ENCODE results near the gene C6. TPM values are rescaled to one million over a fixed set of nuclear protein-coding genes. Genes with fewer than 3 reads are reported as not detected.
"Not testable (repeated sequence)": the region's sequence is repeated elsewhere in the genome, so short reads cannot be mapped to it uniquely, and the experiment has no call there.

C6 gene
- total and polyA plus RNA-seq, 3 donors from 2014 or later, result 9.4 to 10.8 (median 9.9) TPM

DNA sequence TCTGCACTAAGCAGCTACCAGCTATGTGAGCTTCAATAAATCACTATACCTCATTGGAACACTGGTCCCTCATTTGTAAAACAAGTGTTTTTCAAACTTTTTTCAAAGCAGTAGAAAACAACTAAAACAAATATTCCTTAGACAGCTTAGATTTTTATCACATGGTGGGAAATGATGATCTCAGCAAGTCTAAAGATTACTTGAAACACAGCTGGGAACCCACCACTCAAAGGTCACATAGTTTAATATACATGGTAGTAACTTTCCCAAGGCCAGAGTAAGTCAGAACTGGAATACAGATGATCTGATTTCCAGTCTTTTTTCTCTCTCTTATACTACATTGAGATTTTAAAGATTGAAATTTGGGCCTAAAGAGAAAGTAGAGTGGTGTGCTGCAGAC, 850 bp upstream of the C6 start:
- no peaks in the 10 kb centered on the region for H3K27me3 ChIP-seq
- no peaks in the 10 kb centered on the region for H3K36me3 ChIP-seq (ENCODE audit: low read depth, missing control alignments)
- intact Hi-C loops (cut with DNase I; ENCODE audit: low total_unique reads), result no loop called here
- no peak overlapping the region for H3K27ac ChIP-seq
- H3K4me1 ChIP-seq, result no peaks in the 10 kb centered on the region
- H3K4me3 ChIP-seq, result no peak overlapping the region
- H3K9me3 ChIP-seq, result no peaks in the 10 kb centered on the region
- TF ChIP-seq, protein P1, sequence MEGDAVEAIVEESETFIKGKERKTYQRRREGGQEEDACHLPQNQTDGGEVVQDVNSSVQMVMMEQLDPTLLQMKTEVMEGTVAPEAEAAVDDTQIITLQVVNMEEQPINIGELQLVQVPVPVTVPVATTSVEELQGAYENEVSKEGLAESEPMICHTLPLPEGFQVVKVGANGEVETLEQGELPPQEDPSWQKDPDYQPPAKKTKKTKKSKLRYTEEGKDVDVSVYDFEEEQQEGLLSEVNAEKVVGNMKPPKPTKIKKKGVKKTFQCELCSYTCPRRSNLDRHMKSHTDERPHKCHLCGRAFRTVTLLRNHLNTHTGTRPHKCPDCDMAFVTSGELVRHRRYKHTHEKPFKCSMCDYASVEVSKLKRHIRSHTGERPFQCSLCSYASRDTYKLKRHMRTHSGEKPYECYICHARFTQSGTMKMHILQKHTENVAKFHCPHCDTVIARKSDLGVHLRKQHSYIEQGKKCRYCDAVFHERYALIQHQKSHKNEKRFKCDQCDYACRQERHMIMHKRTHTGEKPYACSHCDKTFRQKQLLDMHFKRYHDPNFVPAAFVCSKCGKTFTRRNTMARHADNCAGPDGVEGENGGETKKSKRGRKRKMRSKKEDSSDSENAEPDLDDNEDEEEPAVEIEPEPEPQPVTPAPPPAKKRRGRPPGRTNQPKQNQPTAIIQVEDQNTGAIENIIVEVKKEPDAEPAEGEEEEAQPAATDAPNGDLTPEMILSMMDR (IDR thresholded peaks at IDR 0.05), result no peak
- TF ChIP-seq POLR2A (IDR thresholded peaks at IDR 0.05), result no peak
- DNase-seq, result no peak

DNA sequence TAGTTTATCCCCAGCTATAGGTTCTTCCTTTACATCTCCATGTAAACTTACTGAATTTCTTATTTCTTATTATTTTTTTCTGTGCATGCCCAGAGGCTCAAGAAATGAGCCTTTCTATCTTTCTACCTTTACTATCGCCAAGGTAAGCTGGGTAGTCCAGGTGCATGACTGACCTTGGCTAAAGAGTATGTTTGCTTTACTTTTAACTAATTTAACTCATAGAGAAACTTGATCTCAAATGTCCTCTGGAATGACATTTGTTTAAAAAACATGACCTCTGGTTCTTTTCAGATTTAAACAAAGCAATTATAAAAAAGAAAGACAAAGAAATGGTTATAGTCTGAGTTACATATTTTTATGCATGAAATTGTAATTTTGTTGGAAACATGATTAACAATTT, 397 bp downstream of the C6 start:
- Histone ChIP-seq H3K4me1 (no peaks in the 10 kb centered on the region), H3K27me3 (no peaks in the 10 kb centered on the region)
- WGBS, 2 donors, result 86 to 94% methylated on average over 1 of the region's 1 CpG

DNA sequence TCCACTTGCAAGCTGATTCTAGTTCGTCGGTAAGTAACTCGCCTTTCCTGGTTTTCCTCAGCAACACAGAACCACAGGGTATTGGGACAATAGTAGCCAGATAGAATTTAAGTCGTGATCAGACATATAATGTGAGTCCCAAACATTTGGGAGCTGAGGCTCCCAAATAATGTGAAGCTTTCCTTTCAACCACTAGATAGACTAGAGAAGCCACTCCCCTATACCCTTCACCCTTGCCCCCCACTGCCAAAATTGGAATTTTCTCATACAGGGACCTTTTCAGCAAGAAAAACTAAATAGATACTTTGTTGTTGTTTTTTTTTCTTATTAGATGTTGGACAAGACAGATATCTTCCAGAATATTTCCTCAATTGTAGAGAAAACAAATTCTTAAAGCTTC, 1.9 kb downstream of the C6 start:
- Histone ChIP-seq H3K36me3 (ENCODE audit: low read depth, missing control alignments) (no peaks in the 10 kb centered on the region), H3K27me3 (no peaks in the 10 kb centered on the region), H3K27ac (no peak overlapping the region), H3K4me1 (no peaks in the 10 kb centered on the region), H3K4me3 (no peak overlapping the region), H3K9me3 (no peaks in the 10 kb centered on the region)
- 92 to 94% methylated on average over 4 of the region's 4 CpGs for WGBS, 2 donors
- DNase-seq, result no peak
- intact Hi-C loops (cut with DNase I; ENCODE audit: low total_unique reads), result no loop called here
- TF ChIP-seq, protein P1 (IDR thresholded peaks at IDR 0.05), result no peak
- no peak for TF ChIP-seq POLR2A (IDR thresholded peaks at IDR 0.05)

More for the DNA sequence above, 397 bp downstream of the C6 start:
- no peak for TF ChIP-seq POLR2A (IDR thresholded peaks at IDR 0.05)
- TF ChIP-seq, protein P1 (IDR thresholded peaks at IDR 0.05), result no peak
- H3K4me3 ChIP-seq, result no peak overlapping the region
- H3K36me3 ChIP-seq (ENCODE audit: low read depth, missing control alignments), result no peaks in the 10 kb centered on the region
- no peaks in the 10 kb centered on the region for H3K9me3 ChIP-seq
- DNase-seq, result no peak
- H3K27ac ChIP-seq, result no peak overlapping the region
- intact Hi-C loops (cut with DNase I; ENCODE audit: low total_unique reads), result no loop called here

DNA sequence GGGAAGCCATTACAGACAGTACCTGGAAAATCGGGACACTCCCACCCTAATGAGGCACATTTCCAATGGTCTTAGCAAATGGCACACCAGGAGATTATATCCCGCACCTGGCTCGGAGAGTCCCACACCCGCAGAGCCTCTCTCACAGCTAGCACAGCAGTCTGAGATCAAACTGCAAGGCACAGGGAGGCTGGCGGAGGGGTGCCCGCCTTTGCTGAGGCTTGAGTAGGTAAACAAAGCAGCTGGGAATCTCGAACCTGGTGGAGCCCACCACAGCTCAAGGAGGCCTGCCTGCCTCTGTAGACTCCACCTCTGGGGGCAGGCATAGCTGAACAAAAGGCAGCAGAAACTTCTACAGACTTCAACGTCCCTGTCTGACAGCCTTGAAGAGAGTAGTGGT, 7.9 kb downstream of the C6 start:
- H3K36me3 ChIP-seq (ENCODE audit: low read depth, missing control alignments); H3K27ac ChIP-seq; H3K4me1 ChIP-seq; H3K9me3 ChIP-seq; H3K27me3 ChIP-seq; DNase-seq; H3K4me3 ChIP-seq; intact Hi-C loops (cut with DNase I; ENCODE audit: low total_unique reads): not testable (repeated sequence)
- WGBS, 2 donors, result 92 to 100% methylated on average over 1 to 8 of the region's 8 CpGs

DNA sequence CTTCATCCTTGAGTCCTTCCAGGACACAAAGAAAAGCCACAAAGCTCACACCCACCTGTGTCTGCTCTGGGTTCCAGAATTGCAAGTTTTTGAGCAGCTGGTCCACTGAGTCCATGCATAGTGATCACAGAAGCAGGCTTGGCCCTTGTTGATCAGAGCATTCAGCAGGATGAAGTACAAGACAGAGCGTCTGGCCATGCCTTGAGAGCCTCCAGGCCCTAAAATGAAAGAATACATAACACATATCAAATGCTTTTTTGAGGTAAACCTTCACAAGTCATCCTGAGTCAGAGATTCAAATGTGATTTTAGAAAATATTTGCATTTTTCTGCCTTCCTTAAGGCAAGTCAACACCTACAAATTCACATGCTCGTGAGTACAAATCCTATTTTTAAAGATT, 10.3 kb downstream of the C6 start:
- intact Hi-C loops (cut with DNase I; ENCODE audit: low total_unique reads), result no loop called here
- Histone ChIP-seq H3K9me3 (no peaks in the 10 kb centered on the region), H3K4me3 (no peak overlapping the region), H3K36me3 (ENCODE audit: low read depth, missing control alignments) (no peaks in the 10 kb centered on the region), H3K27ac (no peak overlapping the region), H3K4me1 (no peaks in the 10 kb centered on the region), H3K27me3 (no peaks in the 10 kb centered on the region)
- TF ChIP-seq POLR2A (IDR thresholded peaks at IDR 0.05), result no peak
- TF ChIP-seq, protein P1 (IDR thresholded peaks at IDR 0.05), result no peak
- WGBS, 2 donors, result 94 to 97% methylated on average over 2 of the region's 2 CpGs
- DNase-seq, result no peak

All from testis (tissue), 3 donors.